Smooth muscle cell (in vitro differentiated cells): ENCODE data around the gene MTFMT. TPM values are rescaled to one million over a fixed set of nuclear protein-coding genes. Genes with fewer than 3 reads are reported as not detected.
"Not testable (repeated sequence)": the region's sequence is repeated elsewhere in the genome, so short reads cannot be mapped to it uniquely, and the experiment has no call there.

Source experiments
- DNase-seq: peaks from one replicate; lab custom pipeline; 2025; ENCODE audit not compliant: unreplicated experiment; lab: John Stamatoyannopoulos, UW
- H2AFZ ChIP-seq: fragments of 200-600 bp; sonication (generic); 2 replicates; pipeline ENCODE4 v1.6.0; 2016; ENCODE audit warnings: antibody characterized with exemption, low read depth, mild to moderate bottlenecking
- H3F3A ChIP-seq: fragments of 200-600 bp; sonication (generic); 2 replicates; pipeline ENCODE4 v1.6.0; 2017; ENCODE audit warnings: antibody characterized with exemption, low read depth
- H3K27ac ChIP-seq: fragments of 200-600 bp; sonication (generic); 2 replicates; pipeline ENCODE4 v1.5.1; 2016; ENCODE audit warnings: low read depth, mild to moderate bottlenecking
- H3K27me3 ChIP-seq: fragments of 200-600 bp; sonication (generic); 2 replicates; pipeline ENCODE4 v1.6.1; 2016; ENCODE audit warnings: low read depth, mild to moderate bottlenecking
- H3K36me3 ChIP-seq: fragments of 200-600 bp; sonication (generic); 2 replicates; pipeline ENCODE4 v1.5.1; 2016; ENCODE audit warnings: low read depth
- H3K4me1 ChIP-seq: fragments of 200-600 bp; sonication (generic); 2 replicates; pipeline ENCODE4 v1.5.1; 2016; ENCODE audit warnings: low read depth
- H3K4me2 ChIP-seq: fragments of 200-600 bp; sonication (generic); 2 replicates; pipeline ENCODE4 v1.6.0; 2016; ENCODE audit warnings: mild to moderate bottlenecking
- H3K4me3 ChIP-seq: fragments of 200-600 bp; sonication (generic); 2 replicates; pipeline ENCODE4 v1.5.1; 2016; ENCODE audit warnings: mild to moderate bottlenecking
- H3K79me2 ChIP-seq: fragments of 200-600 bp; sonication (generic); 2 replicates; pipeline ENCODE4 v1.6.0; 2016; ENCODE audit warnings: low read depth, mild to moderate bottlenecking
- H3K9ac ChIP-seq: fragments of 200-600 bp; sonication (generic); 2 replicates; pipeline ENCODE4 v1.6.0; 2016; ENCODE audit warnings: low read depth
- H3K9me3 ChIP-seq: fragments of 200-600 bp; sonication (generic); replicated peaks from 2 replicates; pipeline ENCODE4 v1.5.1; 2016; ENCODE audit warnings: low read depth
- H4K20me1 ChIP-seq: fragments of 200-600 bp; sonication (generic); 2 replicates; pipeline ENCODE4 v1.6.0; 2016; ENCODE audit warnings: low read depth
- WGBS: methylation state at CpG from one replicate; pipeline ENCODE4 v1.1.7; 2016; ENCODE audit warnings: low lambda C conversion rate; 5-methylcytosine and 5-hydroxymethylcytosine counted together
- polyA plus RNA-seq: library from polyadenylated mRNA; unstranded; fragments of >200 nt; fragmentation: Nextera tagmentation; extraction: Ambion mirVana; gene quantifications from 2 replicates; pipeline ENCODE4 v1.2.1, GENCODE V29; 2016
- total RNA-seq: library from RNA; depleted of rRNA; stranded (reverse); fragments of >200 nt; gene quantifications from 2 replicates; pipeline ENCODE4 v1.2.3, GENCODE V29; 2014
- TF ChIP-seq, protein P1 (sequence below): fragments of 200-600 bp; sonication (generic); IDR thresholded peaks from 2 replicates; pipeline ENCODE4 v1.5.1; 2017; ENCODE audit warnings: borderline replicate concordance, mild to moderate bottlenecking, antibody characterized with exemption; ENCODE audit not compliant: insufficient read depth, poor library complexity, severe bottlenecking

The MTFMT gene
- total and polyA plus RNA-seq, 2 experiments from 2014 or later: 11.3 to 16.8 TPM

GRCh38 chr15:65026756-65027155, 2.7 kb downstream of the MTFMT start:
- Histone ChIP-seq H3K4me3 (no peak overlapping the region), H3K27me3 (no peaks in the 10 kb centered on the region), H2AFZ (no peak overlapping the region), H3K4me1 (peaks cover 13% of the 10 kb centered on the region), H3K9ac (no peak overlapping the region), H3K79me2 (peaks cover 13% of the 10 kb centered on the region), H3K9me3 (no peaks in the 10 kb centered on the region), H3K27ac (no peak overlapping the region), H4K20me1 (no peaks in the 10 kb centered on the region), H3K36me3 (no peaks in the 10 kb centered on the region), H3K4me2 (no peak overlapping the region), H3F3A (no peaks in the 10 kb centered on the region)
- DNase-seq: no peak
- 98% methylated on average over 6 of the region's 6 CpGs for WGBS
- TF ChIP-seq, protein P1, sequence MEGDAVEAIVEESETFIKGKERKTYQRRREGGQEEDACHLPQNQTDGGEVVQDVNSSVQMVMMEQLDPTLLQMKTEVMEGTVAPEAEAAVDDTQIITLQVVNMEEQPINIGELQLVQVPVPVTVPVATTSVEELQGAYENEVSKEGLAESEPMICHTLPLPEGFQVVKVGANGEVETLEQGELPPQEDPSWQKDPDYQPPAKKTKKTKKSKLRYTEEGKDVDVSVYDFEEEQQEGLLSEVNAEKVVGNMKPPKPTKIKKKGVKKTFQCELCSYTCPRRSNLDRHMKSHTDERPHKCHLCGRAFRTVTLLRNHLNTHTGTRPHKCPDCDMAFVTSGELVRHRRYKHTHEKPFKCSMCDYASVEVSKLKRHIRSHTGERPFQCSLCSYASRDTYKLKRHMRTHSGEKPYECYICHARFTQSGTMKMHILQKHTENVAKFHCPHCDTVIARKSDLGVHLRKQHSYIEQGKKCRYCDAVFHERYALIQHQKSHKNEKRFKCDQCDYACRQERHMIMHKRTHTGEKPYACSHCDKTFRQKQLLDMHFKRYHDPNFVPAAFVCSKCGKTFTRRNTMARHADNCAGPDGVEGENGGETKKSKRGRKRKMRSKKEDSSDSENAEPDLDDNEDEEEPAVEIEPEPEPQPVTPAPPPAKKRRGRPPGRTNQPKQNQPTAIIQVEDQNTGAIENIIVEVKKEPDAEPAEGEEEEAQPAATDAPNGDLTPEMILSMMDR: no peak

DNA sequence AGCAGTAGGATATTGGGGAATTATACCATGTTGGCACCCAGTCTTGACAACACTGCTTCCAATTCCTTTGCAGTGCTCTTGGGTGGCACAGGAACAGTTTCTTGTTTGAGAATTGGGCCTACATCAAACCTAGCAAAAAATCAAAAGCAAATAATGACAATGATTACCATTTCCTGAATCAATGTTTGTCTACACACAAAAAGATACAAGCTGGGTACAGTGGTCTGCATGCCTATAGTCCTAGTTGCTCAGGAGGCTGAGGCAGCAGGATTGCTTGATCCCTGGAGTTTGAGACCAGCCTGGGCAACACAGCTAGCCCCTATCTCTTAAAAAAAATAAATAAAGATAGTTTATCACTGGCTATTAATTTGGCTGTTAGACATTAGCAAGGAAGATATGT, 8.0 kb downstream of the MTFMT start:
- Histone ChIP-seq H3F3A (no peaks in the 10 kb centered on the region), H3K9ac (no peak overlapping the region), H3K79me2 (no peaks in the 10 kb centered on the region), H3K27me3 (no peaks in the 10 kb centered on the region), H3K27ac (no peak overlapping the region), H2AFZ (no peak overlapping the region), H3K9me3 (no peaks in the 10 kb centered on the region), H3K36me3 (peaks cover 18% of the 10 kb centered on the region), H3K4me1 (no peaks in the 10 kb centered on the region), H3K4me2 (no peak overlapping the region), H4K20me1 (no peaks in the 10 kb centered on the region), H3K4me3 (no peak overlapping the region)
- no peak for DNase-seq
- TF ChIP-seq, protein P1: no peak

DNA sequence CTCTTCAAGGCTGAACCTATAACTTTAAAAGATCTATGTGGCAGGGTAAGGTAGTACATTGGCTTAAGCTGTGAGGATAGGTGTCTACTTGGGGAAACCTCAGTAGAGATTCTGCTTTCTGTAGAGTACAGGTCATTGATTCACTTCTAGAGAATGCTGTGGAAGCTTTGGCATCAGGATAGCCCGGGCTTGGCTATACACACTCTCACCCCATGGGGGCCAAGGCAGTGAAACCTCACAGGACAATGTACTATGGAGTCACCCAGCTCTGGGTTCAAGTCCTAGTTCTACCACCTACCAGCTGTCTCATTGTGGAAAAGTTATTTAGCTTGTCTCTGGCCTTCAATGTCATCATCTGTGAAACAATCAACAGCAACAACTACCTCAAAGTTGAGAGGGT, 9.0 kb downstream of the MTFMT start:
- H3K27me3 ChIP-seq: no peaks in the 10 kb centered on the region
- no peaks in the 10 kb centered on the region for H4K20me1 ChIP-seq
- 100% methylated on average over 1 of the region's 1 CpG for WGBS
- TF ChIP-seq, protein P1: no peak
- H3K9ac ChIP-seq: no peak overlapping the region
- no peak overlapping the region for H3K27ac ChIP-seq
- H2AFZ ChIP-seq: no peak overlapping the region
- H3K4me1 ChIP-seq: no peaks in the 10 kb centered on the region
- no peaks in the 10 kb centered on the region for H3K9me3 ChIP-seq
- H3K4me3 ChIP-seq: no peak overlapping the region
- H3F3A ChIP-seq: no peaks in the 10 kb centered on the region
- no peak for DNase-seq
- no peaks in the 10 kb centered on the region for H3K79me2 ChIP-seq
- peaks cover 24% of the 10 kb centered on the region for H3K36me3 ChIP-seq
- H3K4me2 ChIP-seq: no peak overlapping the region

DNA sequence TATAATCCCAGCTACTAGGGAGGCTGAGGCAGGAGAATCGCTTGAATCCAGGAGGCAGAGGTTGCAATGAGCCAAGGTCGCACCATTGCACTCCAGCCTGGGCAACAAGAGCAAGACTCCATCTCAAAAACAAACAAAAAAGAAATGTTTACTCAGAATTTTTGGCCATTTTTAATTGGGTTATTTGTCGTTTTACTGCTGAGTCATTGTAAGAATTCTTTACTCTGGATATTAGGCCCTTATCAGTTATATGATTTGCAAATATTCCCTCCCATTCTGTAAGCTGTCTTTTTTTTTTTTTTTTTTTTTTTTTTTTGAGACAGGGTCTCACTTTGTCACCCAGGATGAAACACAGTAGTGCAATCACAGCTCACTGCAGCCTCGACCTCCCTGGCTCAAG, 18.2 kb downstream of the MTFMT start:
- Histone ChIP-seq H3K9me3 (peaks cover 13% of the 10 kb centered on the region), H3K36me3 (peaks cover 36% of the 10 kb centered on the region)
- 97% methylated on average over 4 of the region's 4 CpGs for WGBS
- DNase-seq, H3K4me1 ChIP-seq, H3K27me3 ChIP-seq, H3F3A ChIP-seq, H3K79me2 ChIP-seq, H4K20me1 ChIP-seq, H3K9ac ChIP-seq, H2AFZ ChIP-seq, H3K27ac ChIP-seq, H3K4me3 ChIP-seq, H3K4me2 ChIP-seq: not testable (repeated sequence)
